Adipocyte (in vitro differentiated cells): ENCODE results near the gene ACSM5.
A peak's percentile ranks its signal among the peaks of the same experiment; 100 is the strongest.
"Not testable (repeated sequence)": the region's sequence is repeated elsewhere in the genome, so short reads cannot be mapped to it uniquely, and the experiment has no call there.

Experiments
- DNase-seq: peaks from one replicate; pipeline ENCODE4 v3.0.0-alpha.2; 2015; ENCODE audit warnings: low read depth
- H3K27me3 ChIP-seq: replicated peaks from 2 replicates; pipeline ENCODE4 v1.7.0; 2013; ENCODE audit warnings: mild to moderate bottlenecking, low read length, moderate library complexity; ENCODE audit not compliant: control insufficient read depth, insufficient read depth
- H3K36me3 ChIP-seq: 2 replicates; pipeline ENCODE4 v1.7.0; 2013; ENCODE audit warnings: low read length, mild to moderate bottlenecking, moderate library complexity; ENCODE audit not compliant: control insufficient read depth, insufficient read depth, severe bottlenecking
- H3K4me1 ChIP-seq: 2 replicates; pipeline ENCODE4 v1.7.0; 2013; ENCODE audit warnings: mild to moderate bottlenecking, low read length, moderate library complexity; ENCODE audit not compliant: control insufficient read depth, insufficient read depth
- H3K4me3 ChIP-seq: 2 replicates; pipeline ENCODE4 v1.7.0; 2013; ENCODE audit warnings: mild to moderate bottlenecking, low read length, moderate library complexity
- H3K9ac ChIP-seq: 2 replicates; pipeline ENCODE4 v1.7.0; 2013; ENCODE audit warnings: mild to moderate bottlenecking, low read length, moderate library complexity
- H3K9me3 ChIP-seq: 2 replicates; pipeline ENCODE4 v1.7.0; 2013; ENCODE audit warnings: mild to moderate bottlenecking, low read length, moderate library complexity; ENCODE audit not compliant: control insufficient read depth

Gene ACSM5

DNA sequence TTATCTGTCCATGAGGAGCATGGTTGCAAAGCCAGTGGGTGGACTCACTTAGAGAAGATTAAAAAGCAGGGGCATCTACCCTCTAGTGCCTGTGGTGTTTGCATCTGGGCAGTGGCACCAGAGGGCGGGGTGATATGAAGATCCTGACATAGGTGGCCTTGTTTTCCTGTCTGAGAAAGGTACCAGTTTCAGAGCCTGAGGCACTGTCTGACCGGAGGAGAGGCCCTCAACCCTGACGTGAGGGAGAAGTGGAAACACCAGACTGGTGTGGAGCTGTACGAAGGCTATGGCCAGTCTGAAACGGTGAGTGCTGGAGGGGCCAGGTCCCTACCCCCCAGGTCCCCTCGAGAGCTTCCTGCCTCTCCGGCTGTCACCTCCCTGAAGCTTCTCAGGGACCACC, 20.2 kb downstream of the ACSM5 start:
- not testable (repeated sequence) for DNase-seq, H3K36me3 ChIP-seq, H3K4me1 ChIP-seq, H3K9me3 ChIP-seq, H3K9ac ChIP-seq, H3K27me3 ChIP-seq, H3K4me3 ChIP-seq

DNA sequence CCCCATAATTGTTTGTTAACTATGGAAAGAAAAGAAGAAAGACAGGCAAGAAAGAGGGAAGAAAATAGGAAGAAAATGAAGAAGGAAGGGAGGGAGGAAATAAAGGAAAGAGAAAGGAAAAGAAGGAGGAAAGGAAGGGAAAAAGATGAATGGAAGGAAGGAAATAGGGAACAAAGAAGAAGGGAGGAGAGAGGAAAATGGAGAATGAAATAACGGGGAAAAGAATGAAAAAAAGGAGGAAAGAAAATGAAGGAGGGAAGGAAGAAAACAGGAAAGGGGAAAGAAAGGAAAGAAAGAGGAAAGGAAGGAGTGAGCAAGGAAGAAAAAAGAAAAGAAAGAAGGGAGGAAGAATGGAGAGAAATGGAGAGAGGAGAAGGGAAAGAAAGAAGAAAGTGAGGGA, 21.1 kb downstream of the ACSM5 start:
- not testable (repeated sequence) for H3K4me3 ChIP-seq, H3K9me3 ChIP-seq, H3K27me3 ChIP-seq, DNase-seq, H3K4me1 ChIP-seq, H3K9ac ChIP-seq, H3K36me3 ChIP-seq

DNA sequence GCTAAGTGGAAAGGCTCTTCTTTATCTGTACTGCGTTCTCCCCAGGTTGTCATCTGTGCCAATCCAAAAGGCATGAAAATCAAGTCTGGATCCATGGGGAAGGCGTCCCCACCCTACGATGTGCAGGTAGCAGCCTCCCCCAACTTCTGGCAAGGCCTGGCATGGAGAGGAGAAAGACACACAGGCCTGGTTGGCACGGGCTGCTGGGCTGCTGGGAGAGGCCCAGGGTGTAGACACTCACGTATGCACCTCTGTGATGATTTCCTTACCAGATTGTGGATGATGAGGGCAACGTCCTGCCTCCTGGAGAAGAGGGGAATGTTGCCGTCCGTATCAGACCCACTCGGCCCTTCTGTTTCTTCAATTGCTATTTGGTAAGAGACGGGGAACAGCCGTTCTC, 21.6 kb downstream of the ACSM5 start:
- H3K4me3 ChIP-seq: no peak overlapping the region
- H3K9ac ChIP-seq: no peak overlapping the region
- H3K27me3 ChIP-seq: no peaks in the 10 kb centered on the region
- H3K9me3 ChIP-seq: no peaks in the 10 kb centered on the region
- peaks cover 3% of the 10 kb centered on the region for H3K4me1 ChIP-seq
- no peaks in the 10 kb centered on the region for H3K36me3 ChIP-seq
- no peak for DNase-seq

- H3K9ac ChIP-seq, DNase-seq, H3K4me3 ChIP-seq, H3K27me3 ChIP-seq, H3K9me3 ChIP-seq, H3K36me3 ChIP-seq: not testable (repeated sequence)
- H3K4me1 ChIP-seq: peaks cover 23% of the 10 kb centered on the region
Measured at GRCh38 chr16:20438950-20439349, 29.6 kb downstream of the ACSM5 start.

- DNase-seq, H3K36me3 ChIP-seq, H3K9me3 ChIP-seq, H3K4me3 ChIP-seq, H3K27me3 ChIP-seq: not testable (repeated sequence)
- Histone ChIP-seq H3K4me1 (peaks cover 23% of the 10 kb centered on the region), H3K9ac (peak overlapping the region; percentile 68)
Measured at GRCh38 chr16:20439820-20440231, 30.5 kb downstream of the ACSM5 start.

DNA sequence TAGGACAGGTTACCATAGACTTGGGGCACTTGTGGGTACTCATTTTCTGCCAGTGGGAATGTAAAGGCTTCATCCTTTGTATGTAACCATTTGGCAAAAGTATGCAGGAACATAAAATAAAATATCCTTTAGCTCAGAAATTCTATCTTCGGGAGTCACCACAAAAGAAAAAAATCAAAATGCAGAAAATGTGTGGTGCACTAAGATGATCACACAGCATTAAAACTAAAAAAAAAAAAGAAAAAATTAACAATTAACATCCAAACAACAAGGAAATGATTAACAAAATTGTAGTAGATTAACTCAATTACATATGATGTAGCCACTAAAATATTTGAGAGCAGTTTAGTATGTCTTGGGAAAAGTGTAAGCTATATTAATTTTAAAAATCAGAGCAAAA, 31.4 kb downstream of the ACSM5 start:
- peak overlapping the region; percentile 73 for H3K9ac ChIP-seq
- not testable (repeated sequence) for H3K36me3 ChIP-seq, H3K27me3 ChIP-seq, DNase-seq, H3K9me3 ChIP-seq
- H3K4me1 ChIP-seq: peaks cover 23% of the 10 kb centered on the region
- H3K4me3 ChIP-seq: peak overlapping the region; percentile 44

- H3K27me3 ChIP-seq: no peaks in the 10 kb centered on the region
- no peak for DNase-seq
- no peak overlapping the region for H3K4me3 ChIP-seq
- H3K9me3 ChIP-seq: no peaks in the 10 kb centered on the region
- H3K4me1 ChIP-seq: peaks cover 23% of the 10 kb centered on the region
- peak overlapping the region; percentile 73 for H3K9ac ChIP-seq
- H3K36me3 ChIP-seq: no peaks in the 10 kb centered on the region
Measured at GRCh38 chr16:20441191-20441590, 31.9 kb downstream of the ACSM5 start.

GRCh38 chr16:20441859-20442258, 32.5 kb downstream of the ACSM5 start:
- H3K9ac ChIP-seq, H3K4me3 ChIP-seq, DNase-seq, H3K27me3 ChIP-seq, H3K9me3 ChIP-seq, H3K36me3 ChIP-seq: not testable (repeated sequence)
- peaks cover 23% of the 10 kb centered on the region for H3K4me1 ChIP-seq

DNA sequence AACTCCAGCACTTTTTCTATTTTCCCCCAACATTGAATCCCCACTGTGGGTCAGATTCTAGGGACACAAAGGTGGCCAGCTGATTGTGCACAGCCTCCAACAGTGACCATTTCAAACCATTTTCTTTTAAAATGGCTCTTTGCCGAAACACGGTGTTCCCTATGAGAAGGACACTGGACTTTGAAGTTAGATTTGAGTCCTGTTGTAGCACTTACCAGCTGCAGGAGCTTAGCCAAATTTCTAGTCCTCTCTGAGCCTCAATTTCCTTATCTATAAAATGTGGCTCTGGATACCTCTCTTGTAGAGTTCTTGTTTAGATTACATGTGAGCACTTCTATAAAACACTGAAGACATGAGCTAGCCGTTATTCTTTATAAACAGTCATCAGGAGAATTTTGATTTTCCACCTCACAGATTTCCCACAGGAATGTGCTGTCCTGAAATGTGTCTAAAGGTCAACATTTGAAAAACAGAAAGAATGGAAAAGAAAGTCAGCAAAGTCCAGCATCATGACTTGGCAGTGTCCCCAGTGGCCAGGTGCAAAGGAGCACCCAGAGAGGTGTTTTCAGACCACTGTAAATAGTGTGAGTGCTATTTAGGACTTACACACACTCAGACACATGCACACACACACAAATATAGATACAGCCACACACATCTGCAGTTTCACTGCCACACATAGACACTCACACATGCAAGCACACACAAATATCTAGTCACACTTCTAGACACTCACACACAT, 37.5 kb downstream of the ACSM5 start:
- not testable (repeated sequence) for H3K9ac ChIP-seq, H3K4me3 ChIP-seq, H3K27me3 ChIP-seq, H3K9me3 ChIP-seq, H3K4me1 ChIP-seq, DNase-seq, H3K36me3 ChIP-seq

GRCh38 chr16:20451364-20451763, 42.0 kb downstream of the ACSM5 start, which contains the start of gene ACSM2A:
TSS of gene ACSM2A (plus strand) at chr16:20451521. CDS start at chr16:20460115, 8,594 bp downstream.
- H3K36me3 ChIP-seq, DNase-seq, H3K27me3 ChIP-seq, H3K9me3 ChIP-seq, H3K9ac ChIP-seq, H3K4me3 ChIP-seq, H3K4me1 ChIP-seq: not testable (repeated sequence)

DNA sequence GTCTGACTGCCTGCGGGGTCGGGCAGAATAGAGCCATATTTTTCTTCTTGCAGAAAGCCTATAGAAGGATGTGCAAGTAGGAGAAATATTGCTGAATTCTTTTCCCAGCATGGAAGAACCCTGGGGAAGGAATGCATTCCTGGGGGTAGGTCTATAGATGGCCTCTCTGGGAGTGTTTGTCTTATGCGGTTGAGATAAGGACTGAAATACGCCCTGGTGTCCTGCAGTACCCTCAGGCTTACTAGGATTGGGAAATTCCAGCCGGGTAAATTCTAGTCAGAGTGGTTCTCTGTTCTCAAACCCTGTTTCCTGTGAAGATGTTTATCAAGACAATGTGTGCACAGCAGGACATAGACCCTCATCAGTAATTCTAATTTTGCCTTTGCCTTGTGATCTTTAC, 44.3 kb downstream of the ACSM5 start:
- not testable (repeated sequence) for H3K4me1 ChIP-seq, H3K4me3 ChIP-seq, H3K9ac ChIP-seq, DNase-seq, H3K9me3 ChIP-seq, H3K27me3 ChIP-seq, H3K36me3 ChIP-seq

- H3K4me3 ChIP-seq, DNase-seq, H3K36me3 ChIP-seq, H3K9me3 ChIP-seq, H3K9ac ChIP-seq, H3K4me1 ChIP-seq, H3K27me3 ChIP-seq: not testable (repeated sequence)
Measured at GRCh38 chr16:20459227-20459626, 49.9 kb downstream of the ACSM5 start.
